ENCODE data around the gene BHLHE40.

- TF ChIP-seq ZNF274 (IDR thresholded peaks at IDR 0.05; ENCODE audit: low read depth, low read length) (no peak), YY1 (IDR thresholded peaks at IDR 0.05; ENCODE audit: insufficient read depth, insufficient read length) (no peak), SUZ12 (IDR thresholded peaks at IDR 0.05; ENCODE audit: extremely low read depth, insufficient read depth, insufficient read length) (no peak)
Measured at GRCh38 chr3:4996771-4997291, 17.6 kb downstream of the BHLHE40 start.
